Natural killer cell (primary cell): ENCODE results near the gene PRKCB. TPM values are rescaled to one million over a fixed set of nuclear protein-coding genes. Genes with fewer than 3 reads are reported as not detected.

ENCODE experiments used
- ATAC-seq, 3 donors: fragments of 150-1000 bp in 2 of 3; fragments of 200-7000 bp in 1 of 3; cut with Tn5 transposase; 1 replicate in 1 of 3; 2 replicates in 2 of 3; pipeline ENCODE4 v1.10.0; 2021; ENCODE audit warnings: mild to moderate bottlenecking in 2 of 3, moderate library complexity in 2 of 3
- DNase-seq, 2 donors: peaks; one replicate each; pipeline versions ENCODE4 v3.0.0 to v3.0.0-alpha.2; 2013 to 2021; ENCODE audit warnings: mixed read lengths in 1 of 2
- H3K27ac ChIP-seq: one replicate; pipeline ENCODE4 v1.5.1; 2013; ENCODE audit warnings: mild to moderate bottlenecking, low read length
- H3K27me3 ChIP-seq: one replicate; pipeline ENCODE4 v1.6.1; 2013; ENCODE audit warnings: low read length; ENCODE audit not compliant: control insufficient read depth, insufficient read depth
- H3K36me3 ChIP-seq: one replicate; pipeline ENCODE4 v1.6.1; 2013; ENCODE audit warnings: low read length; ENCODE audit not compliant: control insufficient read depth, insufficient read depth
- H3K4me1 ChIP-seq: one replicate; pipeline ENCODE4 v1.6.1; 2013; ENCODE audit warnings: low read length; ENCODE audit not compliant: control insufficient read depth, insufficient read depth
- H3K4me3 ChIP-seq: one replicate; pipeline ENCODE4 v1.5.1; 2013; ENCODE audit warnings: low read length
- H3K9me3 ChIP-seq: one replicate; pipeline ENCODE4 v1.6.1; 2013; ENCODE audit warnings: low read length; ENCODE audit not compliant: control insufficient read depth, insufficient read depth
- H3K27ac Mint-ChIP-seq, 2 donors: one replicate each; pipeline ENCODE4 v1.8.0; 2022; ENCODE audit warnings: mild to moderate bottlenecking in 2 of 2, mixed read lengths in 2 of 2, moderate library complexity in 1 of 2
- H3K27me3 Mint-ChIP-seq, 2 donors: one replicate each; pipeline ENCODE4 v1.8.0; 2022; ENCODE audit warnings: low read depth in 2 of 2, mixed read lengths in 2 of 2
- H3K36me3 Mint-ChIP-seq: one replicate; pipeline ENCODE4 v1.8.0; 2022; ENCODE audit warnings: mixed read lengths
- H3K4me1 Mint-ChIP-seq, 2 donors: one replicate each; pipeline ENCODE4 v1.8.0; 2022; ENCODE audit warnings: mixed read lengths in 2 of 2
- H3K4me3 Mint-ChIP-seq: one replicate; pipeline ENCODE4 v1.8.0; 2022; ENCODE audit warnings: mild to moderate bottlenecking, moderate library complexity, mixed read lengths
- H3K9me3 Mint-ChIP-seq, 2 donors: one replicate each; pipeline ENCODE4 v1.8.0; 2022; ENCODE audit warnings: mixed read lengths in 2 of 2
- CTCF ChIP-seq: fragments of 200-600 bp; IDR thresholded peaks from one replicate; pipeline ENCODE4 v1.8.0; 2022; ENCODE audit warnings: antibody characterized with exemption
- WGBS: methylation state at CpG from one replicate; pipeline ENCODE4 v1.1.7; 2013; ENCODE audit warnings: missing lambda C conversion rate; ENCODE audit not compliant: insufficient coverage; 5-methylcytosine and 5-hydroxymethylcytosine counted together
- intact Hi-C: fragments of 100-400 bp; cut with micrococcal nuclease; formaldehyde crosslinking; loops from one replicate; pipeline ENCODE4 v1.14.2; 2022
- total RNA-seq, 4 donors: library from RNA; stranded (reverse); fragments of 120-200 nt in 1 of 4; gene quantifications; one replicate each; pipeline versions ENCODE4 v1.2.3 to v1.2.4, GENCODE V29; 2013 to 2022

PRKCB gene
- total RNA-seq, 3 donors from 2014 or later (not counting 1 experiment from before 2014, with no cell fraction given), result 182 to 222 (median 183) TPM

GRCh38 chr16:23803591-23804123 is 32.1 kb upstream of the PRKCB start:
- DNase-seq (peak; percentile 57 to 84), ATAC-seq (peak; percentile 90 to 94 (median 94))
- Histone ChIP-seq H3K9me3 (no peaks in the 10 kb centered on the region), H3K27ac (no peak overlapping the region), H3K36me3 (no peaks in the 10 kb centered on the region), H3K4me3 (no peak overlapping the region), H3K27me3 (no peaks in the 10 kb centered on the region), H3K4me1 (no peaks in the 10 kb centered on the region)
- Mint-ChIP-seq H3K27me3 (no peaks in the 10 kb centered on the region), H3K4me3 (no peak overlapping the region), H3K4me1 (peaks cover 9 to 21% of the 10 kb centered on the region in 2 donors), H3K9me3 (no peaks in the 10 kb centered on the region), H3K36me3 (no peaks in the 10 kb centered on the region), H3K27ac (no peak overlapping the region)
- 8% methylated on average over 9 of the region's 9 CpGs for WGBS
- peak; percentile 77 for TF ChIP-seq CTCF
- intact Hi-C loops, result loop anchor here (1.0 to 5.0 kb wide), 3 partner anchors 34 to 207 kb away; partner anchors contain the start of gene PRKCB

GRCh38 chr16:23807028-23807427 is 28.8 kb upstream of the PRKCB start:
- 69% methylated on average over 1 of the region's 1 CpG for WGBS
- Histone ChIP-seq H3K27ac (no peak overlapping the region), H3K4me1 (no peaks in the 10 kb centered on the region), H3K36me3 (no peaks in the 10 kb centered on the region), H3K27me3 (no peaks in the 10 kb centered on the region), H3K9me3 (no peaks in the 10 kb centered on the region), H3K4me3 (no peak overlapping the region)
- Mint-ChIP-seq H3K4me3 (no peak overlapping the region), H3K9me3 (no peaks in the 10 kb centered on the region), H3K27me3 (peaks cover 2 to 7% of the 10 kb centered on the region in 2 donors), H3K4me1 (peaks cover 9 to 13% of the 10 kb centered on the region in 2 donors), H3K36me3 (no peaks in the 10 kb centered on the region), H3K27ac (no peak overlapping the region)
- no peak for TF ChIP-seq CTCF
- ATAC-seq, result no peak
- no peak for DNase-seq
- intact Hi-C loops, result no loop called here

- Mint-ChIP-seq H3K27ac (peak overlapping the region; percentile 54 to 63), H3K9me3 (no peaks in the 10 kb centered on the region), H3K27me3 (peaks cover 2 to 4% of the 10 kb centered on the region in 2 donors), H3K4me3 (peak overlapping the region; percentile 19), H3K36me3 (no peaks in the 10 kb centered on the region), H3K4me1 (peaks cover 40% of the 10 kb centered on the region in 2 donors)
- H3K36me3 ChIP-seq, result no peaks in the 10 kb centered on the region
- ATAC-seq, result no peak
- WGBS, result 100% methylated on average over 2 of the region's 4 CpGs
- no peak for DNase-seq
- H3K4me1 ChIP-seq, result peaks cover 23% of the 10 kb centered on the region
- no peaks in the 10 kb centered on the region for H3K9me3 ChIP-seq
- no peak for TF ChIP-seq CTCF
- H3K27me3 ChIP-seq, result no peaks in the 10 kb centered on the region
- H3K27ac ChIP-seq, result no peak overlapping the region
- no peak overlapping the region for H3K4me3 ChIP-seq
- intact Hi-C loops, result no loop called here
Observed at GRCh38 chr16:23821467-23821866, 14.3 kb upstream of the PRKCB start.
